Measurements from ENCODE around the gene AFAP1.

The AFAP1 gene

DNA sequence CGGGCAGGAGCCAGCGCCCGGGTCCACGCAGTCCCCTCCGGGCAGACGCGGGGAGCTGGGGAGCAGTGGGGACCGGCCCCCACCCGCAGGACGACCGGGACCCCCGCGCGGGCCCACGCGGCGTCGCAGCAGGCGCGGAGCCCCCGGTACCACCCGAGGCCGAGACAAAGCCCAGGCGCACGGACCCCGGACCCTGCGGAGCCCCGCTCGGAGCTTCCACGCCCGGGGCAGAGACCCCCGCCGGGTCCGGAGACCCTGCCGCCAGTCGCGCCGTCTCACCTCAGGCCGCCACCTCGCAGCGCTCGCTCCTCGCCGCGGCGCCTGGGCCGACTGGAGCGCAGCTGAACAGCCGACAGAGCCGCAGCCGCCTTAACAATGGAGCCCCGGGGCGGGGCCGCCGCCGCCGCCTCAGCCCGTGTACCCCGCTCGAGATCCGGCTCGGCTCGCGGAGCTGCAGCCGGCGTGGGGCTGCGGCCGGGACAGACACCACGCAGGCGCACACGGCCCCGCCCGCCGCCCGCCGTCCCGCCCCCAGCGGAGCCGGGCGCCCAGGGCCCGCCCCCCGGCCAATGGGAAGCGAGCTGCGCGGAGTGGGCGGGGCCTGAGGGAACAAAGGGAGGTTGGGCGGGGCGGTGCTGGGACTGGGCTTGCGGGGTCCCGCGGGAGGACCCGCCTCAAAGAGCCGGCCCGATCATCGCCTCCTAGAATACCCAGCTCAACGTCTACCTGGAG lies at the start of gene AFAP1:
TSS of gene AFAP1 (minus strand) at position 485 of the 732 bp plus-strand sequence. CDS start 67,783 bp downstream, outside the sequence.
- DNase-seq, result peak; percentile 87

DNA sequence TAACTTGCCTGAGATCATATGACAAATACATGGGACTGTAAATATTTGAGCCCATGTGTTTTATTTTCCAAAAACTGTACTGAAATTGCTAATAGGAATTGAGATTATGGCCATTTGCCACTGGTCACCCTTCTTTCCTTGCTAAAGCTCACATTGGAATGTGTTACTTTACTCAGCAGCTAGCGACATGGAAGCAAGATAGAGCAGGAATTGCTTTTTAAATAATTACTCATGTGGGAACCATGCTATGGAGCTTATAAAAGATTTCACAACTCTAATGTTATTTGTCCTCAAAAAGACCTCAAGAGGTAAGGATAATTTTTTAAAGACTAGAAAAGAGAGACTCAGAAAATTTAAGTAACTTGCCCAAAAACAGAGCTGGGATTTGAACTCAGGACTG lies 48.8 kb upstream of the AFAP1 start:
- no peak for DNase-seq

GRCh38 chr4:7987148-7987989 lies 47.7 kb upstream of the AFAP1 start:
- peak; percentile 77 for DNase-seq

GRCh38 chr4:7985891-7986441 lies 46.3 kb upstream of the AFAP1 start:
- DNase-seq, result no peak

- DNase-seq, result no peak
Measured at GRCh38 chr4:7985072-7985471, 45.4 kb upstream of the AFAP1 start.

DNA sequence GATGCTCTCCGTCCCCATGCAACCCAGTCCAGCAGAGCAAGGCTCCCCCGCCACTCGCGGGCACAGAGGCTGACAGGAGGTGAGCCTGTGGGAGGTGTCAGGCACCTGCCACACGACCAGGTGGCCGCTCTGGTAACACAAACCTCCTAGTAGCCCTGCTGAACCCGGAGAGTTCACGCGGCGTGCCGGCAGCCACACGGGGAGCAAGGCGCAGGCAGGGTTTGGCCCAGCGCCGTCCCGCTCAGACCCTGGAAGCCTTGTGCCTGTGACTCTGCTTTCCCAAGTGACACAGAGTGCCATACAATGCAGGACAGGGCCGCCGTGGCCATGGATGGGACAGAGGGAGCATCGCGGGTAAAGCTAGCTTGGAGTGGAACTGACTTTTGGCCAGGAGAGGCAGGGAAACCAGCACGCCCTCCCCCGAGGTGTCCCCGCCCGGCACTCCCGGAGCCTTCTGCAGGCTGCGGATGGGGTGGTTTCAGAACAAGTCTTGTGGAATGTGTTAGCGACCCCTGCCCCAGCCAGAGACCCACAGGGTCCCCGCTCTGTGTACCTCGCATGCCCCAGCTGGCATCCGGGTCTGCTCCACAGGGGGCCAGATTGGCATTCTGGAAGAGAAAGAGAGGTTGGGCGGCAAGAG lies 44.7 kb upstream of the AFAP1 start:
- no peak for DNase-seq

DNA sequence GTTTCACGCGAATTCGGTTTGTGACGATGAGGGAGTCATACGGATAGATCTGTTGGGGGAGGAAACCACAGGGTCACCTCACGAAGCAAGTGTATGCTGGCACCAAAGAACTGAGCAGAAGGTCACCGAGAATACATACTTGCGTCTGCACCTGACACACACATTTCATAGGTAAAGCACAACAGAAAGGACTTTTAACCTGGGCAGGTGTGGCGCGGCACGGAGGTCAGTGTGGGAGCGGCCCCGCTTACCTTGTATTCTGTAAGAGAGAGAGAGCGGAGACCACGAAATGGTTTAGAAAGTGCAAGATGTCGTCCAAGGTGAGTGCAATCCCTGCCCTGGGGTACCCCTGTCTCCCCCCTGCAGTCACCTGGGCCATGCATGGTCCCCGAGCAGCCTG lies 43.6 kb upstream of the AFAP1 start:
- no peak for DNase-seq

GRCh38 chr4:7981738-7982394 lies 42.2 kb upstream of the AFAP1 start:
- DNase-seq, result no peak

GRCh38 chr4:7980036-7980435 lies 40.4 kb upstream of the AFAP1 start:
- DNase-seq, result no peak

- DNase-seq, result no peak
Measured at GRCh38 chr4:7979652-7979968, 39.9 kb upstream of the AFAP1 start.

- no peak for DNase-seq
Measured at GRCh38 chr4:7978907-7979651, 39.4 kb upstream of the AFAP1 start.

DNA sequence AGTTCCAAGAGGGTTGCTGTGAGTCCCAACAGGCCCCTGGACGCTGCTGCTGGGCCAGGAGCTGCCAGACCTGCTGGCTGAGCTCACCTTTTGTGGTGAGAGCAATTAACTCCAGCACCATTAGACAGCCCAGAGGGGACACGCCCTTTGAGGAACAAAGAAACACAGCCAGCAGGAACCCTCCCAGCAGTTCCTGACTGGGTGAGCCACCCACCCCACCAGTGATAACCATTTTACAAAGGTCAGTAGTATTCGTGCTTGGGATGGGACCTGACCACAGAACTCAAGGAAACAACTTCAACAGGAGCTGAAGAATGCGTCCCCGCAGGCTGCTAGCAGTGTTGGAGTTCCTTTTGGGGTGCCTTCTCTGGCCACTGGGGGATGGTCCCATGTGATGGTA lies 38.8 kb upstream of the AFAP1 start:
- no peak for DNase-seq

DNA sequence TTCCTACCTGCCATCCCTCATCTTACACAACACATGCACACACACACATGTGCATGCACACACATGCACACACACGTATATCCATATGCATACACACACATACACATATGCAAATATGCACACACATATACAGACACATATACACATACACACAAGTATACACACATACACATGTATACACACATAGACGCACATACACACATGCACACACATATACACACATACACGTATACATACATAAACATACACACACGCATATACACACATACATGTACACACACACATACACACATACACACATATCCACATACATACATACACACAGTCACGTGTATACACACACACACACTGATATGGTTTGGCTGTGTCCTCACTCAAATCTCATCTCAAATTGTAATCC lies 37.0 kb upstream of the AFAP1 start:
- no peak for DNase-seq

- DNase-seq, result no peak
Measured at GRCh38 chr4:7976025-7976424, 36.4 kb upstream of the AFAP1 start.

DNA sequence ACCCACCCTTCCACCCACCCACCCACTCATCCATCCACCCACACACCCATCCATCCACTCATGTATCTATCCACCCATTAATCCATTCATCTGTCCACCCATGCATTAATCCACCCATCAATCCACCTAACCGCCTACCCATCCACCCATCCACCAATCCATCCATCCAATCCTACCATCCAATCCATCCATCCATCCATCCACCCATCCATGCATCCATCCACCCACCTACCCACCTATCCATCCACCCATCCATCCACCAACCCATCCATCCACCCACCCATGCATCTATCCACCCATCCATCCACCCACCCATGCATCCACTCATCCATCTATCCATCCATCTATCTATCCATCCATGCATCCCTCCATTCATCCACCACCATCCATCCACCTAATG lies 34.8 kb upstream of the AFAP1 start:
- no peak for DNase-seq

GRCh38 chr4:7973545-7973981 lies 33.9 kb upstream of the AFAP1 start:
- DNase-seq, result no peak

GRCh38 chr4:7971881-7972500 lies 32.3 kb upstream of the AFAP1 start:
- no peak for DNase-seq

GRCh38 chr4:7971159-7971631 lies 31.5 kb upstream of the AFAP1 start:
- no peak for DNase-seq

DNA sequence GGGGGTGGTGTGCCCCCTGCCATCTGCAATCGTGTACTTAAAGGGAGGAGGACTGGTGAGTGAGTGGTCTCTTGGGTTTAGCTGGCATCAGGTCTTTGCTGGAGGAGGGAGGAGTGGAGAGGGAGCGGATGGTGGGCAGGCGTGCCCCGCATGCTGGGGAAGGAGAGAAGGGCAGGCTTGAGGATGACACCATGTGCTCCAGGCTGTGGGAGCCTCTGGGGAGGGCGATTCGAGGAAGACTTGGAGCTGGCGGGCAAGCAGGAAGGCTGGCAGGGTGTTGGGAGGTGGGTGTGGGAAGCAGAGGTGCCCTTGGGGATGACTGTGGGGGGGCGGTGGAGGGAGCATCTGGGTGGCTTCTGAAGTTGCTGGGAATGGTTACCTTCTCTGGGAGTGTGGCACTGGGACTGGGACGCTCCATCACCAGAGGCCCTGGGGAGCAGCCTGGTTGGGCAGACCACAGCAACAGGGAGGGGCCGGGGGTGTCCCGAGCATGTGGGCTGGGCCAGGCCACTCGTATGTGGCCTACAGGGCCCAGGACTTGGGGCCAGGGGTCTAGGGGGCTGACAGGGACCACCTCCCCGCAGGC lies 30.8 kb upstream of the AFAP1 start:
- no peak for DNase-seq

DNA sequence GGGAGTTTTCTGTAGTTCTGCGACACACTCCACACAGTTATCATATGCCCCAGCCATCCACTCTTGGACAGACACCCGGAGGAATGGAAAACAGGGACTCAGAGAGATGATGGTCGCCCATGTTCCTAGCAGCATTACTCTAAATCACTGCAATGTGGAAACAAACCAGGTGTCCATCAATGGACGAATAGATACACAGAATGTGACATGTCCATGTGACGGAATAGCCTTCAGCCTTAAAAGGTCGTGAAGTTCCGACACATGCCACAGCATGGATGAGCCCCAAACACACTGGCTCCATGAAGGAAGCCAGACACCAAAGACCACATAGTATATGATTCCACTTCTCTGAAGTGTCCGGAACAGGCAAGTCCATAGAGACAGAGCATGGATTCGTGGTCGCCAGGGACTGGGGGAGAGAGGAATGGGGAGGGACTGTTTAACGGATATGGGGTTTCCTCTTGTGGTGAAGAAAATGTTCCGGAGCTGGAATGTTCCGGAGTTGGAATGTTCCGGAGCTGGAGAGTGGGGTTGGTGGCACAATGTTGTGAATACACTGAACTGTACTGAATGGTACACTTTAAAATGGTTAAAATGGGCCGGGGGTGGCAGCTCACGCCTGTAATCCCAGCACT lies 28.7 kb upstream of the AFAP1 start:
- DNase-seq, result no peak

Measured in activated CD4-positive, alpha-beta T cell treated with anti-CD3 and anti-CD28 coated beads, Interleukin-2, amount 50 U/mL, for 1 hour (primary cell).